SU-DHL-6 (cell line): ENCODE measurements around the gene HOTAIR.

Experiments used
- CTCF ChIP-seq: fragments of 200-600 bp; sonication (generic); IDR thresholded peaks from one replicate; pipeline ENCODE4 v1.5.1; 2017; ENCODE audit warnings: antibody characterized with exemption, mild to moderate bottlenecking, low read length, moderate library complexity; ENCODE audit not compliant: insufficient read depth, poor library complexity, severe bottlenecking
- EZH2phosphoT487 ChIP-seq: fragments of 200-600 bp; sonication (generic), shearing (Covaris generic); conservative IDR thresholded peaks from 2 replicates; pipeline ENCODE4 v1.6.1; 2018; ENCODE audit warnings: mild to moderate bottlenecking, antibody characterized with exemption, low read length, moderate library complexity, mixed read lengths

GRCh38 chr12:54020591-54021405 lies 46.0 kb upstream of the HOTAIR start:
- TF ChIP-seq CTCF (no peak), EZH2phosphoT487 (no peak)
